Liver (tissue), 9 donors: ENCODE measurements around the gene RIT1. TPM values are rescaled to one million over a fixed set of nuclear protein-coding genes. Genes with fewer than 3 reads are reported as not detected.
A peak's percentile ranks its signal among the peaks of the same experiment; 100 is the strongest.

Experiments used
- DNase-seq: peaks from one replicate; pipeline ENCODE4 v3.0.0-alpha.2; 2017; ENCODE audit warnings: low spot score
- H3K27ac ChIP-seq, 2 donors: one replicate each; pipeline ENCODE4 v1.7.0; 2013; ENCODE audit warnings: inconsistent platforms in 2 of 2, low read length in 2 of 2, control low read depth in 1 of 2, low read depth in 1 of 2, mild to moderate bottlenecking in 1 of 2
- H3K27me3 ChIP-seq, 4 donors: one replicate each; pipeline versions ENCODE4 v1.6.1 to v1.7.0; 2013; ENCODE audit warnings: low read length in 3 of 4, inconsistent platforms in 1 of 4, mild to moderate bottlenecking in 1 of 4, moderate library complexity in 1 of 4; ENCODE audit not compliant: control insufficient read depth in 4 of 4, insufficient read depth in 4 of 4
- H3K36me3 ChIP-seq, 4 donors: one replicate each; pipeline versions ENCODE4 v1.6.1 to v1.7.0; 2013; ENCODE audit warnings: low read length in 3 of 4, mild to moderate bottlenecking in 3 of 4, low read depth in 1 of 4, moderate library complexity in 1 of 4; ENCODE audit not compliant: control insufficient read depth in 4 of 4, insufficient read depth in 3 of 4
- H3K4me1 ChIP-seq, 4 donors: one replicate each; pipeline versions ENCODE4 v1.6.1 to v1.7.0; 2013; ENCODE audit warnings: low read length in 3 of 4, mild to moderate bottlenecking in 3 of 4, moderate library complexity in 1 of 4; ENCODE audit not compliant: control insufficient read depth in 4 of 4, insufficient read depth in 4 of 4
- H3K4me3 ChIP-seq, 3 donors: one replicate each; pipeline versions ENCODE4 v1.6.1 to v1.7.0; 2013; ENCODE audit warnings: low read length in 3 of 3, control low read depth in 1 of 3, low read depth in 1 of 3, mild to moderate bottlenecking in 1 of 3
- H3K9ac ChIP-seq, 2 donors: one replicate each; pipeline ENCODE4 v1.7.0; 2013; ENCODE audit warnings: low read length in 2 of 2, mild to moderate bottlenecking in 2 of 2, moderate library complexity in 2 of 2, control low read depth in 1 of 2, low read depth in 1 of 2
- H3K9me3 ChIP-seq, 4 donors: one replicate each; pipeline versions ENCODE4 v1.6.1 to v1.7.0; 2013; ENCODE audit warnings: low read length in 3 of 4; ENCODE audit not compliant: control insufficient read depth in 4 of 4
- CTCF ChIP-seq: fragments of 150-350 bp; IDR thresholded peaks from 2 replicates; pipeline ENCODE4 v1.5.1; 2017; ENCODE audit warnings: improper control_type of control experiment, low read depth, low read length; ENCODE audit not compliant: missing input control
- EGR1 ChIP-seq, 2 donors: IDR thresholded peaks; 2 replicates each; pipeline ENCODE4 v1.6.1; 2016 to 2018; ENCODE audit warnings: antibody characterized with exemption in 2 of 2, low read depth in 2 of 2
- GABPA ChIP-seq, 2 donors: IDR thresholded peaks in 1 of 2; conservative IDR thresholded peaks in 1 of 2; 2 replicates each; pipeline ENCODE4 v1.6.1; 2016; ENCODE audit warnings: antibody characterized with exemption in 2 of 2, mild to moderate bottlenecking in 1 of 2, moderate library complexity in 1 of 2
- HNF4A ChIP-seq, 2 donors: conservative IDR thresholded peaks; 2 replicates each; pipeline ENCODE4 v1.6.1; 2016; ENCODE audit warnings: antibody characterized with exemption in 2 of 2, mild to moderate bottlenecking in 2 of 2
- HNF4G ChIP-seq: IDR thresholded peaks from 2 replicates; pipeline ENCODE4 v1.6.1; 2016; ENCODE audit warnings: antibody characterized with exemption
- NR2F2 ChIP-seq: IDR thresholded peaks from 2 replicates; pipeline ENCODE4 v1.6.1; 2016; ENCODE audit warnings: antibody characterized with exemption
- RAD21 ChIP-seq, 2 donors: IDR thresholded peaks; 2 replicates each; pipeline ENCODE4 v1.6.1; 2016; ENCODE audit warnings: antibody characterized with exemption in 2 of 2, mild to moderate bottlenecking in 2 of 2
- SP1 ChIP-seq: IDR thresholded peaks from 2 replicates; pipeline ENCODE4 v1.6.1; 2018; ENCODE audit warnings: antibody characterized with exemption, mild to moderate bottlenecking
- TAF1 ChIP-seq: conservative IDR thresholded peaks from 2 replicates; pipeline ENCODE4 v1.6.1; 2016; ENCODE audit warnings: antibody characterized with exemption, mild to moderate bottlenecking
- YY1 ChIP-seq: IDR thresholded peaks from 2 replicates; pipeline ENCODE4 v1.6.1; 2016; ENCODE audit warnings: antibody characterized with exemption, mild to moderate bottlenecking
- ZBTB33 ChIP-seq: IDR thresholded peaks from 2 replicates; pipeline ENCODE4 v1.6.1; 2016; ENCODE audit warnings: antibody characterized with exemption
- WGBS: extraction: QIAGEN DNeasy Blood & Tissue Kit; methylation state at CpG from one replicate; pipeline ENCODE4 v1.1.7; 2013; 5-methylcytosine and 5-hydroxymethylcytosine counted together
- polyA plus RNA-seq, 2 donors: library from polyadenylated mRNA; stranded (reverse) in 1 of 2; unstranded in 1 of 2; fragments of 200-250 nt in 1 of 2; fragments of >200 nt in 1 of 2; fragmentation: Nextera tagmentation in 1 of 2; extraction: Ambion mirVana in 1 of 2; gene quantifications; one replicate each; pipeline versions ENCODE4 v1.2.1 to v1.2.3, GENCODE V29; 2013 to 2015
- total RNA-seq, 2 donors: library from RNA; depleted of rRNA; stranded (reverse); fragments of >200 nt; gene quantifications; one replicate each; pipeline ENCODE4 v1.2.3, GENCODE V29; 2014
- TF ChIP-seq, protein P1 (sequence below): IDR thresholded peaks from 2 replicates; pipeline ENCODE4 v1.6.1; 2016; ENCODE audit warnings: antibody characterized with exemption
- donor health status: healthy.
- donor health status: healthy.
- donor health status: healthy.
- donor health status: healthy.
- donor health status: healthy.

The RIT1 gene
- total and polyA plus RNA-seq, 4 donors: 3.1 to 14.3 (median 8.1) TPM

DNA sequence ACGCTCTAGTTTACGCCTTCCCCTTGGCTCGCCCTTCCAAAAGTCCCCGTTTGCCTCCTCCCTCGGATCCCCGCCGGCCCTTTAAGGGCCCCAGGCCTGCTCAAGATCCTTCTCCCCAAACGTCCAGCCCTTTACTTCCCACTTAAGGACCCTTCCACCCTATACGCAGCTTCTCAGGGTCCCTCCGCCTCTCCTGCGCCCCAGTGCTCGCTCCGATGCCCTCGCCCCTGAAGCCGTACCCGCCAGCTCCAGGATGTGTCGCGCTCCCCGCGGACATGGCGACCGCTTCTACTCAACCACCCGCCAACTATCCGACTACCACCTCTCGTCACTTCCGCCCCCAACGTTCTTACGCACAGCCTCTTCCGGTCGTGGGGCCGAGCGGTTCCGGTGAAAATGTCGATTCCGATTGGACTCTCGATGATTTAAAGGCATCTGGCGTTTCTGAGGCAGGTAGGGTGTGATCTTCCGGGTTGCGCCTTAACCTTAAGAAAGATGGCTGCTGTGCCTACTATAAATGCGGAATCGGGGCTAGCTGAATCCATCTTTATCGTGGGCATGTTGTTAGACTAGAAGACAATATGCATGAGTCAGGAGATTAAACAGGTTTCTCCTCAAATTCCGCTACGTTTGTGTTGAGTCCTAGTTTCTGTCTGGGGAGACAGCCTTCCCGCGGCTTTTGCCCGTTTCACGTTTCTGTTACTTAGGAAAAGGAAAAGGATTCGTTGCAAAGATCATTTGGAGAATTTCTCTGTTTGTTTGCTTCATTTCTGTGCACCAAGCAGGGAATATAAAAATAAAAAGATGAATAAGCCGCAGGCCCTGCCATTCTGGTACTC, 23.2 kb upstream of the RIT1 start, which contains the start of gene KHDC4 (continued):
- TF ChIP-seq ZBTB33 (peak; percentile 45), YY1 (peak; percentile 100), HNF4A (conservative IDR thresholded peaks at IDR 0.05) (peak in 1 of 2 donors; percentile 50), EGR1 (IDR thresholded peaks at IDR 0.05; ENCODE audit: low read depth in 2 of 2) (peak in 1 of 2 donors; percentile 76)

GRCh38 chr1:155933591-155934096, 22.5 kb upstream of the RIT1 start:
- TF ChIP-seq ZBTB33: no peak
- no peak for TF ChIP-seq TAF1
- no peak for TF ChIP-seq GABPA (IDR thresholded peaks at IDR 0.05 in 1 of 2, conservative IDR thresholded peaks at IDR 0.05 in 1 of 2)
- TF ChIP-seq NR2F2: no peak
- no peak for TF ChIP-seq CTCF
- TF ChIP-seq, protein P1, sequence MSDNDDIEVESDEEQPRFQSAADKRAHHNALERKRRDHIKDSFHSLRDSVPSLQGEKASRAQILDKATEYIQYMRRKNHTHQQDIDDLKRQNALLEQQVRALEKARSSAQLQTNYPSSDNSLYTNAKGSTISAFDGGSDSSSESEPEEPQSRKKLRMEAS: no peak
- Histone ChIP-seq H3K4me1 (peaks cover 11 to 38% (median 24%) of the 10 kb centered on the region in 4 donors), H3K4me3 (peak overlapping the region; percentile 83 to 94 (median 92)), H3K9ac (peak overlapping the region; percentile 98 to 100), H3K27ac (peak overlapping the region; percentile 88 to 90), H3K36me3 (peaks cover 4 to 29% (median 27%) of the 10 kb centered on the region in 4 donors), H3K27me3 (no peaks in the 10 kb centered on the region), H3K9me3 (no peaks in the 10 kb centered on the region)
- 4% methylated on average over 10 of the region's 10 CpGs for WGBS
- DNase-seq: no peak

DNA sequence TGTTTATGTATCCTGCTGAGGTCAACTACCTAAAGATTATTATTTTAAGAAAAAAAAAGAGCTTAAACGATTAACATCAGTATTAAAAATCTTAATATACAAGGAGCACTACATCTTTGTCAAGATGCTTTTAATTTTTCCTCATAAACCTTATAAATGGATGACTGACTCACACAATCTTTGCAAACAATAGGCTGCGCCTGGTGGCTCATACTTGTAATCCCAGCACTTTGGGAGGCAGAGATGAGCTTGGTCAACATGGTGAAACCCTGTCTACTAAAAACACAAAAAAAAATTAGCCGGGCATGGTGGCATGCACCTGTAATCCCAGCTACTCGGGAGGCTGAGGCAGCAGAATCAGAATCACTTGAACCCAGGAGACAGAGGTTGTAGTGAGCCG, 21.3 kb upstream of the RIT1 start:
- no peak overlapping the region for H3K9ac ChIP-seq
- 86% methylated on average over 5 of the region's 5 CpGs for WGBS
- no peak overlapping the region for H3K4me3 ChIP-seq
- no peak for DNase-seq
- no peaks in the 10 kb centered on the region for H3K27me3 ChIP-seq
- TF ChIP-seq, protein P1: no peak
- TF ChIP-seq GABPA (IDR thresholded peaks at IDR 0.05 in 1 of 2, conservative IDR thresholded peaks at IDR 0.05 in 1 of 2): no peak
- no peak for TF ChIP-seq RAD21 (IDR thresholded peaks at IDR 0.05)
- TF ChIP-seq NR2F2: no peak
- TF ChIP-seq HNF4G: no peak
- TF ChIP-seq SP1: no peak
- TF ChIP-seq TAF1: no peak
- no peak for TF ChIP-seq HNF4A (conservative IDR thresholded peaks at IDR 0.05)
- no peak for TF ChIP-seq CTCF
- TF ChIP-seq EGR1 (IDR thresholded peaks at IDR 0.05; ENCODE audit: low read depth in 2 of 2): no peak
- H3K36me3 ChIP-seq: peaks cover 9 to 34% (median 31%) of the 10 kb centered on the region in 4 donors
- no peaks in the 10 kb centered on the region for H3K9me3 ChIP-seq
- H3K27ac ChIP-seq: no peak overlapping the region
- peaks cover 12 to 38% (median 24%) of the 10 kb centered on the region in 4 donors for H3K4me1 ChIP-seq
